LNCAP (cell line): Measurements from ENCODE around the gene CTSS.

Experiments
- TF ChIP-seq, protein P1 (sequence below): fragments of 450-650 bp; IDR thresholded peaks from 2 replicates; pipeline ENCODE4 v1.5.1; 2017; ENCODE audit warnings: mild to moderate bottlenecking

Gene CTSS

GRCh38 chr1:150765296-150765976, at the start of gene CTSS:
TSS of gene CTSS (minus strand) at chr1:150765778. CDS start at chr1:150764763, 1,015 bp downstream.
- TF ChIP-seq, protein P1, sequence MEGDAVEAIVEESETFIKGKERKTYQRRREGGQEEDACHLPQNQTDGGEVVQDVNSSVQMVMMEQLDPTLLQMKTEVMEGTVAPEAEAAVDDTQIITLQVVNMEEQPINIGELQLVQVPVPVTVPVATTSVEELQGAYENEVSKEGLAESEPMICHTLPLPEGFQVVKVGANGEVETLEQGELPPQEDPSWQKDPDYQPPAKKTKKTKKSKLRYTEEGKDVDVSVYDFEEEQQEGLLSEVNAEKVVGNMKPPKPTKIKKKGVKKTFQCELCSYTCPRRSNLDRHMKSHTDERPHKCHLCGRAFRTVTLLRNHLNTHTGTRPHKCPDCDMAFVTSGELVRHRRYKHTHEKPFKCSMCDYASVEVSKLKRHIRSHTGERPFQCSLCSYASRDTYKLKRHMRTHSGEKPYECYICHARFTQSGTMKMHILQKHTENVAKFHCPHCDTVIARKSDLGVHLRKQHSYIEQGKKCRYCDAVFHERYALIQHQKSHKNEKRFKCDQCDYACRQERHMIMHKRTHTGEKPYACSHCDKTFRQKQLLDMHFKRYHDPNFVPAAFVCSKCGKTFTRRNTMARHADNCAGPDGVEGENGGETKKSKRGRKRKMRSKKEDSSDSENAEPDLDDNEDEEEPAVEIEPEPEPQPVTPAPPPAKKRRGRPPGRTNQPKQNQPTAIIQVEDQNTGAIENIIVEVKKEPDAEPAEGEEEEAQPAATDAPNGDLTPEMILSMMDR: no peak

DNA sequence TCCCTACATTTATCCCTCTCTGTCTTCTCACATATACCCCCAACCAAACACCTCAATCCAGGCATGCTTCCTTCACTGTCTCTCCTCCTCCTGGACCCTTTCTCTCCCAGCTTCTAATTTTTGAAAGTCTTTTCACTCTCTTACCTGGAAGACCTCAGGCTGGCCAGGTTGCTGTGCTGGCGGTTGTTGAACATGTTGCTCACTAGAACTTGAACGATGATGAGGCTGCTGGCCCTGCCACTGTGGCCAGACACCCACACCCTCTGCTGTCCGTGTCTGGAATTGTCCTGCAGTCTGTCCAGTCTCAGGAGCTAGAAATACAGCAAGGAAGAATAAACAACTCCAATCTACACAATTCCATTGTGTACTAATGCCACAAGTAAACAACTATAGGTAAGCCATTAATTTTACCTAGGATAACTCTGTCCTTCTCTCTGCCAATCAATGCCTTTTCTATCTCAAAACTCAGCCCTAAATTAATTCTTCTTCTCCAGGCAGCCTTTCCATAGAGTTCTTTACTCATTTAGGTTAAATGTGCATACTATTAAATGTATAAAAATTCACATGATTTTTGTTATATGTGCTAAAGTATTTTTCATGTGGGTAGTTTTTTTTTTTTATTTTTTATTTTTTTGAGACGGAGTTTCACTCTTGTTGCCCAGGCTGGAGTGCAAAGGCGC, 47.6 kb upstream of the CTSS start:
- TF ChIP-seq, protein P1: peak; percentile 98

DNA sequence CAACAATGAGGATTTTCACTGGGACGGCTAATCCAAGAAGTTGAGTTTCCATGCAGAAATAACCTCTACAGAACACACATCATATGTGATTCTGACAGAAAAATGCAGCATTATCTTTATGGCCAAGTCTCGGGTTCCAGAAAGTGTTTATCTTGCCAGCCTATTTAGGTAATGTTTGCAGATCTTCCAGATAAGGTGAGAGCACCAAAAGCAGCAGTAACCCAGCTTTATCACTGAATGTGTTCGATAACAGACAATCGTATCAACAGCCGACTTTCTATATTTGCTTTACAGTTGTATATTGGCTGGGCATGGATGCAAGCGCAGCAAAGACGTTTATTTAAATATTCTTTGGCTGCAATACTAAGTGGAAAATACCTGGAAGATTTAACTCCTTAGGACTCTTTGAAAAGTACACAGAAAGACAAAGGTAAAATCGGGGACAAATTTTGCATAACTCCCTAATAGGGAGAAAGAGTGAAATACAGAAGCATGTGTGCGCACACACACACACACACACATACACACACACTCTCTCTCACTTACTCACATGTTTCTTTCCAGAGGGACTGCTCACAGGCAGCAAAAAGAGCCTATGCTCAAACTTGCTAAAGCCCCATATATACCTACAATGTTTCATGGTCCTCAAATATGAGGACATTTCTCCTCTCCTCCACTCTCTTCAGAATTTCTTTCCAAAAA, 45.5 kb upstream of the CTSS start:
- TF ChIP-seq, protein P1: no peak

- TF ChIP-seq, protein P1: no peak
Observed at GRCh38 chr1:150809651-150810050, 44.1 kb upstream of the CTSS start.

- TF ChIP-seq, protein P1: no peak
Observed at GRCh38 chr1:150808846-150809245, 43.3 kb upstream of the CTSS start.

- TF ChIP-seq, protein P1: no peak
Observed at GRCh38 chr1:150808121-150808520, 42.5 kb upstream of the CTSS start, which contains the start of gene CTSK. TSS of gene CTSK (minus strand) at chr1:150808260. CDS start at chr1:150806805, 1,455 bp downstream.

DNA sequence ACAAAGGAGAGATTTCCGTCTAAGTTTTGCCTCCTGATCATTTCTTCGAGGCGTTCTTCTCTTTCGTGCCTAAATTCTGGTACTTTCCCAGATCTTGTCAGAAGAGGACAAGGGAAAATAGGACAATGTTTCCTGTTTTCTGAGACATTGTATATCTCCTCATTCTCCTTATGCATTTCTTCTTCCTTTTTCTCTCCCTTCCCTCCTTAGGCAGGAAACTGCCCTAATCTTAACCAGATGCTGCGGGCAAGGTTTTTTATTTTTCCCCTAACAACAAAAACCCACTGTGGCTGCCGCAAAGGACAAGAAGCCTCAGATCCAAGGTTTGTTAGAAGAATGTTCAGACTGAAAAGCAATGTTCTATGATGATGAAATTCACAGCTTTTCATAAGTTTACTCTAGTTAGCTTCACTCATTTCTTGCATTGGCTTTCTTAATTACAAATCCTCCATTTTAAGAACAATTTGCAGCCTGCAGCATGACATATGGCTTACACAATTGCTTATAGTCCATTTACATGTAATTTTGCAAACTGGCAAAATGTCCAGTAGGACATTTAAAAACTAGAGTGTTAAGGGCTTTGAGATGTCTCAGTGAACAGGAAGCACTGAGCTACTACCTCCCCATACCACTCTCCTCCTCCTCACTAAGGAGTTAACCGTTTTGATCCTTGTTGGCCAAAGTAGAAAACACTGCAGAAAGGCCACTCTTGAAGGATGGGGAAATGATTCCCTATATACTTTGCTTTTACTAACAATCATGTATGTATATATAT, 41.9 kb upstream of the CTSS start:
- TF ChIP-seq, protein P1: no peak
